Liver (tissue), 9 donors: ENCODE results near the gene ZNF580. TPM values are rescaled to one million over a fixed set of nuclear protein-coding genes. Genes with fewer than 3 reads are reported as not detected.

ENCODE experiments used
- DNase-seq: peaks from one replicate; pipeline ENCODE4 v3.0.0-alpha.2; 2017; ENCODE audit warnings: low spot score
- H3K27ac ChIP-seq, 2 donors: one replicate each; pipeline ENCODE4 v1.7.0; 2013; ENCODE audit warnings: inconsistent platforms in 2 of 2, low read length in 2 of 2, control low read depth in 1 of 2, low read depth in 1 of 2, mild to moderate bottlenecking in 1 of 2
- H3K27me3 ChIP-seq, 4 donors: one replicate each; pipeline versions ENCODE4 v1.6.1 to v1.7.0; 2013; ENCODE audit warnings: low read length in 3 of 4, inconsistent platforms in 1 of 4, mild to moderate bottlenecking in 1 of 4, moderate library complexity in 1 of 4; ENCODE audit not compliant: control insufficient read depth in 4 of 4, insufficient read depth in 4 of 4
- H3K36me3 ChIP-seq, 4 donors: one replicate each; pipeline versions ENCODE4 v1.6.1 to v1.7.0; 2013; ENCODE audit warnings: low read length in 3 of 4, mild to moderate bottlenecking in 3 of 4, low read depth in 1 of 4, moderate library complexity in 1 of 4; ENCODE audit not compliant: control insufficient read depth in 4 of 4, insufficient read depth in 3 of 4
- H3K4me1 ChIP-seq, 4 donors: one replicate each; pipeline versions ENCODE4 v1.6.1 to v1.7.0; 2013; ENCODE audit warnings: low read length in 3 of 4, mild to moderate bottlenecking in 3 of 4, moderate library complexity in 1 of 4; ENCODE audit not compliant: control insufficient read depth in 4 of 4, insufficient read depth in 4 of 4
- H3K4me3 ChIP-seq, 3 donors: one replicate each; pipeline versions ENCODE4 v1.6.1 to v1.7.0; 2013; ENCODE audit warnings: low read length in 3 of 3, control low read depth in 1 of 3, low read depth in 1 of 3, mild to moderate bottlenecking in 1 of 3
- H3K9ac ChIP-seq, 2 donors: one replicate each; pipeline ENCODE4 v1.7.0; 2013; ENCODE audit warnings: low read length in 2 of 2, mild to moderate bottlenecking in 2 of 2, moderate library complexity in 2 of 2, control low read depth in 1 of 2, low read depth in 1 of 2
- H3K9me3 ChIP-seq, 4 donors: one replicate each; pipeline versions ENCODE4 v1.6.1 to v1.7.0; 2013; ENCODE audit warnings: low read length in 3 of 4; ENCODE audit not compliant: control insufficient read depth in 4 of 4
- ATF3 ChIP-seq: IDR thresholded peaks from 2 replicates; pipeline ENCODE4 v1.6.1; 2016; ENCODE audit warnings: antibody characterized with exemption
- CTCF ChIP-seq: fragments of 150-350 bp; IDR thresholded peaks from 2 replicates; pipeline ENCODE4 v1.5.1; 2017; ENCODE audit warnings: improper control_type of control experiment, low read depth, low read length; ENCODE audit not compliant: missing input control
- EGR1 ChIP-seq, 2 donors: IDR thresholded peaks; 2 replicates each; pipeline ENCODE4 v1.6.1; 2016 to 2018; ENCODE audit warnings: antibody characterized with exemption in 2 of 2, low read depth in 2 of 2
- FOXA1 ChIP-seq: IDR thresholded peaks from 2 replicates; pipeline ENCODE4 v1.6.1; 2016; ENCODE audit warnings: antibody characterized with exemption
- FOXA2 ChIP-seq: IDR thresholded peaks from 2 replicates; pipeline ENCODE4 v1.6.1; 2016; ENCODE audit warnings: antibody characterized with exemption
- GABPA ChIP-seq, 2 donors: IDR thresholded peaks in 1 of 2; conservative IDR thresholded peaks in 1 of 2; 2 replicates each; pipeline ENCODE4 v1.6.1; 2016; ENCODE audit warnings: antibody characterized with exemption in 2 of 2, mild to moderate bottlenecking in 1 of 2, moderate library complexity in 1 of 2
- HNF4G ChIP-seq: IDR thresholded peaks from 2 replicates; pipeline ENCODE4 v1.6.1; 2016; ENCODE audit warnings: antibody characterized with exemption
- JUND ChIP-seq, 2 donors: IDR thresholded peaks; 2 replicates each; pipeline ENCODE4 v1.6.1; 2016; ENCODE audit warnings: antibody characterized with exemption in 2 of 2
- MAX ChIP-seq: IDR thresholded peaks from 2 replicates; pipeline ENCODE4 v1.6.1; 2016; ENCODE audit warnings: antibody characterized with exemption
- NR2F2 ChIP-seq: IDR thresholded peaks from 2 replicates; pipeline ENCODE4 v1.6.1; 2016; ENCODE audit warnings: antibody characterized with exemption
- RAD21 ChIP-seq, 2 donors: IDR thresholded peaks; 2 replicates each; pipeline ENCODE4 v1.6.1; 2016; ENCODE audit warnings: antibody characterized with exemption in 2 of 2, mild to moderate bottlenecking in 2 of 2
- REST ChIP-seq: IDR thresholded peaks from 2 replicates; pipeline ENCODE4 v1.6.1; 2016; ENCODE audit warnings: antibody characterized with exemption, mild to moderate bottlenecking
- RXRA ChIP-seq, 2 donors: IDR thresholded peaks; 2 replicates each; pipeline ENCODE4 v1.6.1; 2017 to 2018; ENCODE audit warnings: antibody characterized with exemption in 2 of 2, mild to moderate bottlenecking in 1 of 2
- YY1 ChIP-seq: IDR thresholded peaks from 2 replicates; pipeline ENCODE4 v1.6.1; 2016; ENCODE audit warnings: antibody characterized with exemption, mild to moderate bottlenecking
- ZBTB33 ChIP-seq: IDR thresholded peaks from 2 replicates; pipeline ENCODE4 v1.6.1; 2016; ENCODE audit warnings: antibody characterized with exemption
- WGBS: extraction: QIAGEN DNeasy Blood & Tissue Kit; methylation state at CpG from one replicate; pipeline ENCODE4 v1.1.7; 2013; 5-methylcytosine and 5-hydroxymethylcytosine counted together
- polyA plus RNA-seq, 2 donors: library from polyadenylated mRNA; stranded (reverse) in 1 of 2; unstranded in 1 of 2; fragments of 200-250 nt in 1 of 2; fragments of >200 nt in 1 of 2; fragmentation: Nextera tagmentation in 1 of 2; extraction: Ambion mirVana in 1 of 2; gene quantifications; one replicate each; pipeline versions ENCODE4 v1.2.1 to v1.2.3, GENCODE V29; 2013 to 2015
- total RNA-seq, 2 donors: library from RNA; depleted of rRNA; stranded (reverse); fragments of >200 nt; gene quantifications; one replicate each; pipeline ENCODE4 v1.2.3, GENCODE V29; 2014
- donor health status: healthy.
- donor health status: healthy.
- donor health status: healthy.
- donor health status: healthy.
- donor health status: healthy.

Gene ZNF580
- total and polyA plus RNA-seq, 4 donors = 2.6 to 5.2 (median 5.1) TPM

GRCh38 chr19:55606817-55607216 is 34.0 kb upstream of the ZNF580 start:
- Histone ChIP-seq H3K4me1 (peaks cover 0 to 18% (median 15%) of the 10 kb centered on the region in 4 donors), H3K9ac (no peak overlapping the region), H3K27ac (no peak overlapping the region), H3K36me3 (peaks cover 0 to 8% (median 2%) of the 10 kb centered on the region in 4 donors), H3K9me3 (no peaks in the 10 kb centered on the region), H3K4me3 (no peak overlapping the region), H3K27me3 (no peaks in the 10 kb centered on the region)
- DNase-seq = no peak
- no peak for TF ChIP-seq RAD21 (IDR thresholded peaks at IDR 0.05)
- TF ChIP-seq FOXA2 = no peak
- TF ChIP-seq ZBTB33 = no peak
- TF ChIP-seq CTCF = no peak
- WGBS = 80% methylated on average over 9 of the region's 9 CpGs

- 81% methylated on average over 5 of the region's 5 CpGs for WGBS
- TF ChIP-seq EGR1 (IDR thresholded peaks at IDR 0.05; ENCODE audit: low read depth in 2 of 2) (no peak), FOXA1 (no peak), YY1 (no peak)
- Histone ChIP-seq H3K9me3 (no peaks in the 10 kb centered on the region), H3K27me3 (no peaks in the 10 kb centered on the region), H3K27ac (no peak overlapping the region), H3K4me1 (peaks cover 0 to 18% (median 15%) of the 10 kb centered on the region in 4 donors), H3K9ac (no peak overlapping the region), H3K4me3 (no peak overlapping the region), H3K36me3 (peaks cover 0 to 8% (median 2%) of the 10 kb centered on the region in 4 donors)
- no peak for DNase-seq
Observed at GRCh38 chr19:55609326-55609725, 31.5 kb upstream of the ZNF580 start.

GRCh38 chr19:55611300-55611982 is 29.4 kb upstream of the ZNF580 start:
- peaks cover 0 to 9% (median 7%) of the 10 kb centered on the region in 4 donors for H3K4me1 ChIP-seq
- H3K27ac ChIP-seq = no peak overlapping the region
- no peak overlapping the region for H3K4me3 ChIP-seq
- WGBS = 84% methylated on average over 15 of the region's 15 CpGs
- no peak for DNase-seq
- peaks cover 0 to 20% (median 11%) of the 10 kb centered on the region in 4 donors for H3K36me3 ChIP-seq
- no peaks in the 10 kb centered on the region for H3K27me3 ChIP-seq
- no peak overlapping the region for H3K9ac ChIP-seq
- no peaks in the 10 kb centered on the region for H3K9me3 ChIP-seq
- TF ChIP-seq JUND (IDR thresholded peaks at IDR 0.05) (no peak), HNF4G (no peak), NR2F2 (no peak), GABPA (IDR thresholded peaks at IDR 0.05 in 1 of 2, conservative IDR thresholded peaks at IDR 0.05 in 1 of 2) (no peak), YY1 (no peak), FOXA1 (no peak), RXRA (IDR thresholded peaks at IDR 0.05) (no peak), FOXA2 (no peak), MAX (no peak), ATF3 (no peak), REST (no peak), CTCF (no peak), RAD21 (IDR thresholded peaks at IDR 0.05) (no peak), EGR1 (IDR thresholded peaks at IDR 0.05; ENCODE audit: low read depth in 2 of 2) (no peak)
